Ovary (tissue), 10 donors: ENCODE data around the gene ZNF527. TPM values are rescaled to one million over a fixed set of nuclear protein-coding genes. Genes with fewer than 3 reads are reported as not detected.

Experiments used
- DNase-seq, 5 donors: peaks; one replicate each; pipeline ENCODE4 v3.0.0-alpha.2; 2019 to 2020
- H3K27ac ChIP-seq, 2 donors: fragments of 200-600 bp; one replicate each; pipeline versions ENCODE4 v1.5.1 to v1.8.0; 2019 to 2022
- H3K27me3 ChIP-seq: fragments of 200-600 bp; one replicate; pipeline ENCODE4 v1.8.0; 2022
- H3K36me3 ChIP-seq: fragments of 200-600 bp; sonication (generic); one replicate; pipeline ENCODE4 v1.5.1; 2019
- H3K4me1 ChIP-seq: one replicate; pipeline ENCODE4 v1.8.1; 2013; ENCODE audit warnings: mild to moderate bottlenecking, moderate library complexity; ENCODE audit not compliant: insufficient read depth
- H3K4me3 ChIP-seq: fragments of 200-600 bp; sonication (generic); one replicate; pipeline ENCODE4 v1.5.1; 2017
- H3K9me3 ChIP-seq, 2 donors: fragments of 200-600 bp in 1 of 2; sonication (generic) in 1 of 2; one replicate each; pipeline versions ENCODE4 v1.5.1 to v1.8.1; 2013 to 2019; ENCODE audit warnings: mild to moderate bottlenecking in 1 of 2, moderate library complexity in 1 of 2
- CTCF ChIP-seq, 3 donors: fragments of 450-650 bp in 2 of 3; fragments of 200-600 bp in 1 of 3; IDR thresholded peaks; one replicate each; pipeline versions ENCODE4 v1.5.1 to v1.8.0; 2016 to 2022; ENCODE audit warnings: antibody characterized with exemption in 3 of 3, mild to moderate bottlenecking in 1 of 3
- EP300 ChIP-seq: sonication (generic); formaldehyde crosslinking; IDR thresholded peaks from one replicate; pipeline ENCODE4 v1.6.1; 2017; ENCODE audit warnings: antibody characterized with exemption
- POLR2A ChIP-seq: fragments of 450-650 bp; IDR thresholded peaks from one replicate; pipeline ENCODE4 v1.6.1; 2017; ENCODE audit warnings: antibody characterized with exemption, mild to moderate bottlenecking, moderate library complexity
- WGBS, 3 donors: extraction: QIAGEN DNeasy Blood & Tissue Kit in 1 of 3; methylation state at CpG; one replicate each; pipeline versions ENCODE4 v1.1.5 to v1.1.7; 2013 to 2017; 5-methylcytosine and 5-hydroxymethylcytosine counted together
- intact Hi-C, 4 donors: fragments of 100-400 bp; cut with DNase I; formaldehyde crosslinking; loops; one replicate each; pipeline versions ENCODE4 v1.11.0 to v1.15.1; 2022 to 2023
- long read RNA-seq, 3 donors: library from polyadenylated mRNA in 2 of 3; unstranded in 2 of 3; transcript quantifications; one replicate each; pipeline ENCODE4 v2.0.0 and lab custom pipeline, GENCODE V29; 2021 to 2026
- polyA plus RNA-seq, 2 donors: library from polyadenylated mRNA; stranded (reverse); fragments of 200-250 nt in 1 of 2; fragments of 350-450 nt in 1 of 2; fragmentation: Illumina TruSeq in 1 of 2; extraction: RNeasy Lipid Tissue Mini Kit (QIAGEN cat#74804) in 1 of 2; gene quantifications; one replicate each; pipeline ENCODE4 v1.2.3, GENCODE V29; 2013 to 2014
- total RNA-seq, 7 donors: library from RNA; depleted of rRNA in 2 of 7; stranded (reverse); fragments of >200 nt in 2 of 7; fragmentation: NEBNext Ultra II Directional in 3 of 7; extraction: Animal tissue kit (Norgen Biotek cat#: 25700) in 3 of 7; gene quantifications; one replicate each; pipeline versions ENCODE4 v1.1.0 to v1.2.4, GENCODE V29; 2016 to 2023
- donor health status: DM: no; HTN: no; CAD: no; lungs with moderate emphysema.
- donor health status: DM: no; HTN: no; CAD: no.
- donor health status: Bipolar disorder and iron deficiency.
- donor health status: DM: yes; HTN: yes; CAD: no.
- donor health status: DM: no; HTN: no; CAD: no.
- donor health status: DM: yes; HTN: yes; CAD: no.

Gene ZNF527
- total RNA-seq, result 10 to 100 TPM in 1 of 7 donors, 1 to 10 TPM in 6; 6.1 to 11.5 (median 7.6) TPM
- 1 to 10 TPM; 4.8 to 6.1 TPM for polyA plus RNA-seq
- long read RNA-seq, donor 1, transcript ZNF527-202 (5 exons, 2,828 nt), result major isoform, 5 of 12 reads
- long read RNA-seq, donor 1, partial matches to known transcripts, result 1 of 12 reads
- long read RNA-seq, donor 1, other reads (novel, unspliced or antisense), result 0 of 12 reads
- long read RNA-seq, donor 2, partial matches to known transcripts, result 0 of 1 reads
- long read RNA-seq, donor 2, other reads (novel, unspliced or antisense), result 0 of 1 reads
- long read RNA-seq, donor 3, transcript ZNF527-202 (5 exons, 2,828 nt), result major isoform, 5 of 9 reads
- long read RNA-seq, donor 3, partial matches to known transcripts, result 0 of 9 reads
- long read RNA-seq, donor 3, other reads (novel, unspliced or antisense), result 4 of 9 reads

GRCh38 chr19:37370880-37371661, at the start of gene ZNF527:
TSS of gene ZNF527 (plus strand) at chr19:37371099. CDS start at chr19:37374199, 3,100 bp downstream.
- peak in 1 of 3 donors; percentile 10 for TF ChIP-seq CTCF (IDR thresholded peaks at IDR 0.05)
- TF ChIP-seq EP300, result no peak
- peak; percentile 56 for TF ChIP-seq POLR2A
- WGBS, 3 donors, result 1 to 2% (median 1%) methylated on average over 47 to 58 of the region's 58 CpGs
- Histone ChIP-seq H3K4me3 (peak within 1 kb of the TSS; percentile 80), H3K9me3 (peaks cover 0 to 18% of the 10 kb centered on the region in 2 donors), H3K36me3 (no peaks in the 10 kb centered on the region), H3K4me1 (no peaks in the 10 kb centered on the region), H3K27me3 (no peaks in the 10 kb centered on the region), H3K27ac (peak within 1 kb of the TSS; percentile 48 to 71)
- DNase-seq, result peak; percentile 96 to 98 (median 96)
- intact Hi-C loops, result no loop called here

- no peaks in the 10 kb centered on the region for H3K36me3 ChIP-seq
- DNase-seq, result no peak
- TF ChIP-seq POLR2A, result no peak
- no peak for TF ChIP-seq EP300
- TF ChIP-seq CTCF (IDR thresholded peaks at IDR 0.05), result no peak
- no peak overlapping the region for H3K27ac ChIP-seq
- 65 to 71% (median 70%) methylated on average over 1 of the region's 1 CpG for WGBS, 3 donors
- H3K4me1 ChIP-seq, result peaks cover 4% of the 10 kb centered on the region
- no peak overlapping the region for H3K4me3 ChIP-seq
- intact Hi-C loops, result no loop called here
- no peaks in the 10 kb centered on the region for H3K9me3 ChIP-seq
- H3K27me3 ChIP-seq, result no peaks in the 10 kb centered on the region
Observed at GRCh38 chr19:37329686-37330085, 41.2 kb upstream of the ZNF527 start.

GRCh38 chr19:37332839-37333238, 38.1 kb upstream of the ZNF527 start:
- TF ChIP-seq POLR2A, result no peak
- no peak for TF ChIP-seq EP300
- TF ChIP-seq CTCF (IDR thresholded peaks at IDR 0.05), result no peak
- Histone ChIP-seq H3K27me3 (no peaks in the 10 kb centered on the region), H3K36me3 (no peaks in the 10 kb centered on the region), H3K4me3 (no peak overlapping the region), H3K27ac (no peak overlapping the region), H3K4me1 (peaks cover 4% of the 10 kb centered on the region), H3K9me3 (no peaks in the 10 kb centered on the region)
- intact Hi-C loops, result no loop called here
- no peak for DNase-seq

GRCh38 chr19:37333457-37333856, 37.4 kb upstream of the ZNF527 start:
- H3K4me3 ChIP-seq, result no peak overlapping the region
- no peak for TF ChIP-seq EP300
- TF ChIP-seq POLR2A, result no peak
- no peak for TF ChIP-seq CTCF (IDR thresholded peaks at IDR 0.05)
- no peak overlapping the region for H3K27ac ChIP-seq
- intact Hi-C loops, result no loop called here
- no peak for DNase-seq
- no peaks in the 10 kb centered on the region for H3K36me3 ChIP-seq
- no peaks in the 10 kb centered on the region for H3K9me3 ChIP-seq
- WGBS, 3 donors, result 54 to 68% (median 56%) methylated on average over 1 of the region's 1 CpG
- H3K4me1 ChIP-seq, result peaks cover 4% of the 10 kb centered on the region
- H3K27me3 ChIP-seq, result no peaks in the 10 kb centered on the region
